Measurements from ENCODE around the gene MACROH2A1. TPM values are rescaled to one million over a fixed set of nuclear protein-coding genes. Genes with fewer than 3 reads are reported as not detected.

Gene MACROH2A1
- total and polyA plus RNA-seq, 10 of the 15 experiments (the other 5 are each of a cell fraction or from before 2014, with no cell fraction given), result 45.7 to 230 (median 196) TPM

DNA sequence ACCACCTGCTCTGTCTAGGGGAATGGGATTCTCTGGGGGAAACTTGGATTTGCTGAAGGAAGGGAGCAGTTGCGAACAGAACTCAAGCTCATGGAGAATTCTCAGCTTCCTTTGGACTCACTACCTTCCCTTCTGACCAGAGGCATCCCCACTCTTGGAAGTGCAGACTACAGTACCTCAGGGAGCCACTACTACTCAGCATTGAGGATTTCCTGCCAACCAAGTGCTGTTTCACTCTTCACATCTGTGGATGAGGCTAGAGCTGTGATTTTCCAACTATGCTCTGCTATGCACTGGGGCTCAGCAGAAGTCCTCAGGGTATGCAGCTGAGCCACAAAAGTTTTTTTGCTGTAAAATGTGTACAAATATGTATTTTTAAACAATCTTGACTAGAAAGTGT lies 43.9 kb downstream of the MACROH2A1 start (continued):
- no peak for TF ChIP-seq BCL11A (IDR thresholded peaks at IDR 0.05; ENCODE audit: low read depth, low read length)
- TF ChIP-seq, protein P1, sequence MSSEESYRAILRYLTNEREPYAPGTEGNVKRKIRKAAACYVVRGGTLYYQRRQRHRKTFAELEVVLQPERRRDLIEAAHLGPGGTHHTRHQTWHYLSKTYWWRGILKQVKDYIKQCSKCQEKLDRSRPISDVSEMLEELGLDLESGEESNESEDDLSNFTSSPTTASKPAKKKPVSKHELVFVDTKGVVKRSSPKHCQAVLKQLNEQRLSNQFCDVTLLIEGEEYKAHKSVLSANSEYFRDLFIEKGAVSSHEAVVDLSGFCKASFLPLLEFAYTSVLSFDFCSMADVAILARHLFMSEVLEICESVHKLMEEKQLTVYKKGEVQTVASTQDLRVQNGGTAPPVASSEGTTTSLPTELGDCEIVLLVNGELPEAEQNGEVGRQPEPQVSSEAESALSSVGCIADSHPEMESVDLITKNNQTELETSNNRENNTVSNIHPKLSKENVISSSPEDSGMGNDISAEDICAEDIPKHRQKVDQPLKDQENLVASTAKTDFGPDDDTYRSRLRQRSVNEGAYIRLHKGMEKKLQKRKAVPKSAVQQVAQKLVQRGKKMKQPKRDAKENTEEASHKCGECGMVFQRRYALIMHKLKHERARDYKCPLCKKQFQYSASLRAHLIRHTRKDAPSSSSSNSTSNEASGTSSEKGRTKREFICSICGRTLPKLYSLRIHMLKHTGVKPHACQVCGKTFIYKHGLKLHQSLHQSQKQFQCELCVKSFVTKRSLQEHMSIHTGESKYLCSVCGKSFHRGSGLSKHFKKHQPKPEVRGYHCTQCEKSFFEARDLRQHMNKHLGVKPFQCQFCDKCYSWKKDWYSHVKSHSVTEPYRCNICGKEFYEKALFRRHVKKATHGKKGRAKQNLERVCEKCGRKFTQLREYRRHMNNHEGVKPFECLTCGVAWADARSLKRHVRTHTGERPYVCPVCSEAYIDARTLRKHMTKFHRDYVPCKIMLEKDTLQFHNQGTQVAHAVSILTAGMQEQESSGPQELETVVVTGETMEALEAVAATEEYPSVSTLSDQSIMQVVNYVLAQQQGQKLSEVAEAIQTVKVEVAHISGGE (CRISPR knock-in tag; IDR thresholded peaks at IDR 0.05), result no peak
- TF ChIP-seq BMI1 (IDR thresholded peaks at IDR 0.05; ENCODE audit: borderline replicate concordance), result no peak
- TF ChIP-seq KLF5 (IDR thresholded peaks at IDR 0.05; ENCODE audit: partially characterized antibody), result no peak

DNA sequence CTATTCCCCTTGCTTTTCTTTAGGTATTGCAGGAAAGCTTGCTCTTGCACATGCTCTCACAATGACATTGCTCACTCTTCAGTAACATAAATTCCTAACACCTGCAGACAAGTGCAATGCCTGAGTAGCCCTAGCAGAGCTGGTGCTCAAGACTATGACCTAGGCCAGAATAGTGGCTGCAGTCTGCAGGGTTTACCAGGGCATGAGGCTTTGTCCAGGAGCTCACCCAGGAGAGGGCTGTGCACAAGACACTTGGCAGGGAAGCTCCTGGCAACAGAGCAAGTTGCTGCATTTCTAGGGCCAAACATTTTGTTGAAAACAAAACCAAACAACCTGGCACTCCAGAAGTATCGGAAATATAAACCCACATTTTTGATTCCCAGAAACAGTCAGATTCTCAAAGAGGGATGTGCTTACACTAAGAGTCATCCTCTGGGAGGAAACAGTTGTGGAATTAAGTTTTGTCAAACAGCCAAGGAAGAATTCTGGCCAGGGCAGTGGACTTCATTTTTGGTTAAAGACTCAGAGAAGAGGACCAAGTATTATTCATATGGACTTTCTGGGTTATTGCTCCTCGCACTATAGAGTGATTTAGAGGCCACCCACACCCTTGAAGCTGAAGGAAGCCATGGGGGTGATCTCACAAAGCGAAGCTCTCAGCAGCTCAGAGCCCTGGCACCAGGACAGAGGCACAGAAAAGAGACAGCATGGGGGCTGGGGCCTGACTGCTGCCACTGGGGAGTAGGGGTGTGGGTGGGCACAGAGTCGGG lies 44.9 kb downstream of the MACROH2A1 start:
- BruUV-seq (replicated peaks), result no TSS peak
- FAIRE-seq, result no peak
- ChIA-PET RAD21 (ENCODE audit: unreplicated experiment) (no interaction called here), POLR2A (no interaction called here), CTCF (interaction anchor here (0.8 kb wide), 1 partner anchor 72 kb away, joined by 3 read pairs; no protein-coding TSS in a partner anchor), SMC1A (ENCODE audit: uncharacterized antibody, unreplicated experiment) (no interaction called here)
- Histone ChIP-seq H3K4me3 (no peak overlapping the region), H3K4me1 (ENCODE audit: control insufficient read depth, insufficient read depth, low read length) (no peaks in the 10 kb centered on the region), H3K79me2 (ENCODE audit: control insufficient read depth, insufficient read depth, low read length) (no peaks in the 10 kb centered on the region), H3K9me3 (replicated peaks; ENCODE audit: control insufficient read depth, insufficient read depth, low read length) (no peaks in the 10 kb centered on the region), H3K9ac (ENCODE audit: control insufficient read depth, insufficient read depth, low read length) (no peak overlapping the region), H2AFZ (ENCODE audit: control insufficient read depth, low read depth, low read length) (no peak overlapping the region), H4K20me1 (ENCODE audit: control insufficient read depth, insufficient read depth) (no peaks in the 10 kb centered on the region), H3K36me3 (ENCODE audit: control insufficient read depth in 2 of 2, insufficient read depth in 2 of 2, low read length in 1 of 2) (peaks cover 22 to 40% of the 10 kb centered on the region in 2 experiments), H3K27ac (ENCODE audit: control insufficient read depth, insufficient read depth) (no peak overlapping the region), H3K4me2 (ENCODE audit: control insufficient read depth, insufficient read depth) (no peak overlapping the region), H3K27me3 (replicated peaks in 1 of 2; ENCODE audit: control insufficient read depth in 2 of 2, insufficient read depth in 2 of 2, low read length in 1 of 2) (no peaks in the 10 kb centered on the region)
- WGBS (ENCODE audit: insufficient coverage, insufficient replicate concordance, low lambda C conversion rate, missing lambda C conversion rate), result 96% methylated on average over 4 of the region's 4 CpGs
- intact Hi-C loops (cut with micrococcal nuclease; ENCODE audit: unreplicated experiment) (no loop called here), in situ Hi-C loops (cut with MboI) (no loop called here)
- DNase-seq (ENCODE audit: low read depth, low spot score), result no peak
- ATAC-seq, result no peak
- TF ChIP-seq BCL3 (IDR thresholded peaks at IDR 0.05; ENCODE audit: borderline replicate concordance, insufficient read depth, low read depth, low read length, poor library complexity, severe bottlenecking), result no peak
- TF ChIP-seq EGR1 (IDR thresholded peaks at IDR 0.05; ENCODE audit: borderline replicate concordance in 1 of 2, low read depth in 2 of 2, low read length in 2 of 2), result no peak
- no peak for TF ChIP-seq CHD2 (IDR thresholded peaks at IDR 0.05; ENCODE audit: borderline replicate concordance, low read depth, low read length)
- TF ChIP-seq NBN (IDR thresholded peaks at IDR 0.05), result no peak
- no peak for TF ChIP-seq ZBED1 (IDR thresholded peaks at IDR 0.05; ENCODE audit: borderline replicate concordance)
- no peak for TF ChIP-seq RFX5 (IDR thresholded peaks at IDR 0.05; ENCODE audit: low read depth, low read length)
- TF ChIP-seq SMC3 (IDR thresholded peaks at IDR 0.05; ENCODE audit: borderline replicate concordance, low read length), result no peak
- TF ChIP-seq, protein P2, sequence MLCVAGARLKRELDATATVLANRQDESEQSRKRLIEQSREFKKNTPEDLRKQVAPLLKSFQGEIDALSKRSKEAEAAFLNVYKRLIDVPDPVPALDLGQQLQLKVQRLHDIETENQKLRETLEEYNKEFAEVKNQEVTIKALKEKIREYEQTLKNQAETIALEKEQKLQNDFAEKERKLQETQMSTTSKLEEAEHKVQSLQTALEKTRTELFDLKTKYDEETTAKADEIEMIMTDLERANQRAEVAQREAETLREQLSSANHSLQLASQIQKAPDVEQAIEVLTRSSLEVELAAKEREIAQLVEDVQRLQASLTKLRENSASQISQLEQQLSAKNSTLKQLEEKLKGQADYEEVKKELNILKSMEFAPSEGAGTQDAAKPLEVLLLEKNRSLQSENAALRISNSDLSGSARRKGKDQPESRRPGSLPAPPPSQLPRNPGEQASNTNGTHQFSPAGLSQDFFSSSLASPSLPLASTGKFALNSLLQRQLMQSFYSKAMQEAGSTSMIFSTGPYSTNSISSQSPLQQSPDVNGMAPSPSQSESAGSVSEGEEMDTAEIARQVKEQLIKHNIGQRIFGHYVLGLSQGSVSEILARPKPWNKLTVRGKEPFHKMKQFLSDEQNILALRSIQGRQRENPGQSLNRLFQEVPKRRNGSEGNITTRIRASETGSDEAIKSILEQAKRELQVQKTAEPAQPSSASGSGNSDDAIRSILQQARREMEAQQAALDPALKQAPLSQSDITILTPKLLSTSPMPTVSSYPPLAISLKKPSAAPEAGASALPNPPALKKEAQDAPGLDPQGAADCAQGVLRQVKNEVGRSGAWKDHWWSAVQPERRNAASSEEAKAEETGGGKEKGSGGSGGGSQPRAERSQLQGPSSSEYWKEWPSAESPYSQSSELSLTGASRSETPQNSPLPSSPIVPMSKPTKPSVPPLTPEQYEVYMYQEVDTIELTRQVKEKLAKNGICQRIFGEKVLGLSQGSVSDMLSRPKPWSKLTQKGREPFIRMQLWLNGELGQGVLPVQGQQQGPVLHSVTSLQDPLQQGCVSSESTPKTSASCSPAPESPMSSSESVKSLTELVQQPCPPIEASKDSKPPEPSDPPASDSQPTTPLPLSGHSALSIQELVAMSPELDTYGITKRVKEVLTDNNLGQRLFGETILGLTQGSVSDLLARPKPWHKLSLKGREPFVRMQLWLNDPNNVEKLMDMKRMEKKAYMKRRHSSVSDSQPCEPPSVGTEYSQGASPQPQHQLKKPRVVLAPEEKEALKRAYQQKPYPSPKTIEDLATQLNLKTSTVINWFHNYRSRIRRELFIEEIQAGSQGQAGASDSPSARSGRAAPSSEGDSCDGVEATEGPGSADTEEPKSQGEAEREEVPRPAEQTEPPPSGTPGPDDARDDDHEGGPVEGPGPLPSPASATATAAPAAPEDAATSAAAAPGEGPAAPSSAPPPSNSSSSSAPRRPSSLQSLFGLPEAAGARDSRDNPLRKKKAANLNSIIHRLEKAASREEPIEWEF (IDR thresholded peaks at IDR 0.05; ENCODE audit: insufficient replicate concordance, low read depth, low read length), result no peak
- TF ChIP-seq POLR2A (IDR thresholded peaks at IDR 0.05; ENCODE audit: low read depth, low read length), result no peak
